ENCODE results near the gene CDKN2B-AS1.

Gene CDKN2B-AS1

DNA sequence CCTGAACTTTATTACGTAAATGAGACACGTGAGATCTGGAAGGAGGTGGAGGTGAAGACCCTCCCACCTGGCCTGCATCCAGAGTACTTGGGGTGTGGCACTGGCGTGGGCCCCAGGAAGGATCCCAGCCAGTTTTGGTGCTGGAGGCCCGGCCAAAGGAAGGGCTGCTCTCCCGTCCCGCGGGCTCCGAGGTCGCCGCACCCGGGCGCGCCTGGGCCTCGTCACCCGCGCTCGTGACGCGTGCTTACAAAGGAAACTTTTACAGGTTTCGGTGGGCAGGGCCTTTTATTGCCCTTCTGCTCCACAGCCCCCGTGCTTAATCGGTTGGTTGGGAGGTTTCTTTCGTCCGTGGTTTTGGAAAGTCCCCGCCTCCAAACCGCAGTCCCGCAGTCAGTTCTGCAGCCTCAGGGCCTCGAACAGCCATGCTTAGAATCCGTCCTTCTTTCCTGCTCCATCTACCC lies 29.6 kb upstream of the CDKN2B-AS1 start:
- peaks cover 10% of the 10 kb centered on the region for H3K27me3 ChIP-seq (ENCODE audit: control insufficient read depth, insufficient read depth, low read length)
- H3K79me2 ChIP-seq = no peaks in the 10 kb centered on the region
- H3K4me2 ChIP-seq (ENCODE audit: low read length) = peak overlapping the region; percentile 14
- peak overlapping the region; percentile 7 for H3K4me3 ChIP-seq (ENCODE audit: low read depth, low read length)
- no peak overlapping the region for H3K27ac ChIP-seq
- H3K9me3 ChIP-seq (ENCODE audit: control insufficient read depth, low read length) = no peaks in the 10 kb centered on the region
- H3K4me1 ChIP-seq = no peaks in the 10 kb centered on the region
- H3K36me3 ChIP-seq (ENCODE audit: control insufficient read depth, insufficient read depth, low read length) = no peaks in the 10 kb centered on the region
- no peak overlapping the region for H2AFZ ChIP-seq
- TF ChIP-seq, protein P1, sequence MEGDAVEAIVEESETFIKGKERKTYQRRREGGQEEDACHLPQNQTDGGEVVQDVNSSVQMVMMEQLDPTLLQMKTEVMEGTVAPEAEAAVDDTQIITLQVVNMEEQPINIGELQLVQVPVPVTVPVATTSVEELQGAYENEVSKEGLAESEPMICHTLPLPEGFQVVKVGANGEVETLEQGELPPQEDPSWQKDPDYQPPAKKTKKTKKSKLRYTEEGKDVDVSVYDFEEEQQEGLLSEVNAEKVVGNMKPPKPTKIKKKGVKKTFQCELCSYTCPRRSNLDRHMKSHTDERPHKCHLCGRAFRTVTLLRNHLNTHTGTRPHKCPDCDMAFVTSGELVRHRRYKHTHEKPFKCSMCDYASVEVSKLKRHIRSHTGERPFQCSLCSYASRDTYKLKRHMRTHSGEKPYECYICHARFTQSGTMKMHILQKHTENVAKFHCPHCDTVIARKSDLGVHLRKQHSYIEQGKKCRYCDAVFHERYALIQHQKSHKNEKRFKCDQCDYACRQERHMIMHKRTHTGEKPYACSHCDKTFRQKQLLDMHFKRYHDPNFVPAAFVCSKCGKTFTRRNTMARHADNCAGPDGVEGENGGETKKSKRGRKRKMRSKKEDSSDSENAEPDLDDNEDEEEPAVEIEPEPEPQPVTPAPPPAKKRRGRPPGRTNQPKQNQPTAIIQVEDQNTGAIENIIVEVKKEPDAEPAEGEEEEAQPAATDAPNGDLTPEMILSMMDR (IDR thresholded peaks at IDR 0.05) = no peak
- no peak overlapping the region for H3K9ac ChIP-seq

DNA sequence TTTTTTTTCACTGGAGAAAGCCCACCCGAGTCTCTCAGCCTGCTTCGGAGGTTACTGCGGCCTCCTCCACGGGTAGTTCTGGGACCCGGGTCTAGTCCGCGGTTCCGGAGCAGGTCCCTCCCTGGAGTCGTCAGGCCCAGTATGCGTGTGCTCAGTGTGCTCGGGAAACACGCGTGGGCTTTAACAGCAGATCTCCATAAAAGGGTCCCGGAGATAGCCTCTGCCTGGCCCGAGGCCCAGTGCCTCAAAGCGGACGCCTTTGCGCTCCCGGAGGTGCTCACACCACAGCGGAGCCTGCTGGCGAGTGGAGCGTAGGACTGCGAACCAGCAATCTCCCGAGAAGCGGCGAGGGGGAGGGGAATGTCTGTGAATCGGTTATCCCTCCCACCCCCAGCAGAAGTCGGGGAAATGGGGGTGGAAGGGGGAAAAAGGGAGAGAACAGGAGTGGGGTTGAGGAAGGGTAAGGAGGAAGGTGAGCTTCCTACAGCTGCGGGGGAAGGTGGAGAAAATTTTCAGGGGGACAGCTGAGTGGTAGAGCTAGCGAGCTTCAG lies 29.1 kb upstream of the CDKN2B-AS1 start:
- Histone ChIP-seq H3K4me3 (ENCODE audit: low read depth, low read length) (no peak overlapping the region), H2AFZ (no peak overlapping the region), H3K36me3 (ENCODE audit: control insufficient read depth, insufficient read depth, low read length) (no peaks in the 10 kb centered on the region), H3K9me3 (ENCODE audit: control insufficient read depth, low read length) (no peaks in the 10 kb centered on the region), H3K79me2 (no peaks in the 10 kb centered on the region), H3K4me2 (ENCODE audit: low read length) (no peak overlapping the region), H3K27me3 (ENCODE audit: control insufficient read depth, insufficient read depth, low read length) (peaks cover 12% of the 10 kb centered on the region), H3K4me1 (no peaks in the 10 kb centered on the region), H3K27ac (no peak overlapping the region), H3K9ac (no peak overlapping the region)
- TF ChIP-seq, protein P1 (IDR thresholded peaks at IDR 0.05) = no peak

DNA sequence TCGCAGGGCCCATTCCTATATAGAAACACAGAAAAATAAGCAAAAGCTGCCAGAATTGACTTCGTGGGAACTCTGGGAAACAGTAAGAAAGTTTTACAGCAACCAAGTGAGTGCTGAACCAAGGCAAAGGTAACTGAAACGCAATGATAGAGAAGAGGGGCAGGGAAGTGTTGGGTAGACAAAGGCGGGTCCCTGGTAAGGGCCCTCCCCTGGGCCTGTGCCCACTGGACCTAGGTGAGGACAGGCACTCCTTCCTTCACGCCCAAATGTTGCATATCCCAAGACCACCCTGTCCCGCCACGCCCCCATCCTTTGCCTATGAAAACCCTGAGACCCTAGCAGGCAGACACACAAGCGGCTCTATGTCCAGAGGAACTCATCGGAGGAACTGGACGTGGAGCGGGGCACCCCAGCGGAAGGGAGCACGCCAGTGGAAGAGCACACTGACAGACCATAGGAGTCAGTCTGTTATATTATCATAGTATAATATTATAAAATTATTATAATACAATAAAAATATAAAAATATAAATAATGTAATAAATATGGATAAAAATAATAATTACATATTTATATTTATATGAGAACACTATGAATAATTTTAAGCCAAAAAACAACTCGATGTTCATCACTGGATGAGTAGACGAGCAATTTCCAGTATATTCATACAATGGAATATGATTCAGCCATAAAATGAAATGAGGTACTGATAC lies 28.3 kb upstream of the CDKN2B-AS1 start:
- no peaks in the 10 kb centered on the region for H3K79me2 ChIP-seq
- no peak overlapping the region for H3K4me3 ChIP-seq (ENCODE audit: low read depth, low read length)
- no peak overlapping the region for H3K4me2 ChIP-seq (ENCODE audit: low read length)
- no peaks in the 10 kb centered on the region for H3K9me3 ChIP-seq (ENCODE audit: control insufficient read depth, low read length)
- no peak overlapping the region for H2AFZ ChIP-seq
- H3K27me3 ChIP-seq (ENCODE audit: control insufficient read depth, insufficient read depth, low read length) = peaks cover 19% of the 10 kb centered on the region
- H3K4me1 ChIP-seq = no peaks in the 10 kb centered on the region
- TF ChIP-seq, protein P1 (IDR thresholded peaks at IDR 0.05) = no peak
- no peak overlapping the region for H3K9ac ChIP-seq
- H3K27ac ChIP-seq = no peak overlapping the region
- H3K36me3 ChIP-seq (ENCODE audit: control insufficient read depth, insufficient read depth, low read length) = no peaks in the 10 kb centered on the region

DNA sequence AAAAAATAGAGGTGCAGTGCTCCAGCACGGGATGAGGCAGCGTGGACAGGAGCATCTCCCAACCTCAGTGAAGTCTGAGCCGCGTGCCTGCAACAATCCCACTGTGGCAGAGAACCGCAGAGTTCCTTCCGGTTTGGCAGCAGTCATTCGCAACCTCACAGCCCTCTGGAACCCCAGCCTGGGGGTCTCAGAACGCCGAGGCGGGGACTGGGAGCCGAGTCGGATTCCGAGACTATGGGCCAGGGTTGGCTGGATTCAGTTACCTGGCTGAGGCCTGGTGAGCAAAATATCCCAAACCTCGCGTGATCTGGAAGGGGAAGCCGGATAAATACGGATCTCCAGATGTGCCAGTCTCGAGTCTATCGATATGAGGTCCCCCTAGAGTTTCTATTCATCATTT lies 27.4 kb upstream of the CDKN2B-AS1 start:
- Histone ChIP-seq H2AFZ (no peak overlapping the region), H3K36me3 (ENCODE audit: control insufficient read depth, insufficient read depth, low read length) (no peaks in the 10 kb centered on the region), H3K9ac (no peak overlapping the region), H3K79me2 (no peaks in the 10 kb centered on the region), H3K4me3 (ENCODE audit: low read depth, low read length) (no peak overlapping the region), H3K27me3 (ENCODE audit: control insufficient read depth, insufficient read depth, low read length) (peaks cover 19% of the 10 kb centered on the region), H3K9me3 (ENCODE audit: control insufficient read depth, low read length) (no peaks in the 10 kb centered on the region), H3K4me2 (ENCODE audit: low read length) (no peak overlapping the region), H3K27ac (no peak overlapping the region), H3K4me1 (no peaks in the 10 kb centered on the region)
- TF ChIP-seq, protein P1 (IDR thresholded peaks at IDR 0.05) = no peak

DNA sequence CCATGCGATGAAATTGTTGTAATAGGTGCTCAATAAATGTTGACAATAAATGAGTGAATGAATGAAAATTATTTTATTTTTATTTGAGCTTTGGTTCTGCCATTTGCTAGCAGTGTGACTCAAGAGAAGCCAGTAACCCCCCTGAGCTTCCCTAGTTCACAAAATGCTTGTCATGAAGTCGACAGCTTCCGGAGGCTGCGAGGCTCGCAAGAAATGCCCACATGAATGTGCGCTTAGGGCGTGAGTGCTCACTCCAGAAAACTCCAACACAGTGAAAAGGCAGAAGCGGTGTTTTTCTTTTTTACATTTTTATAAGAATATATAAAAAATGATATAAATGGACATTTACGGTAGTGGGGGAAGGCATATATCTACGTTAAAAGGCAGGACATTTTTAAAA lies 26.9 kb upstream of the CDKN2B-AS1 start:
- no peaks in the 10 kb centered on the region for H3K4me1 ChIP-seq
- peaks cover 19% of the 10 kb centered on the region for H3K27me3 ChIP-seq (ENCODE audit: control insufficient read depth, insufficient read depth, low read length)
- H2AFZ ChIP-seq = no peak overlapping the region
- H3K79me2 ChIP-seq = no peaks in the 10 kb centered on the region
- H3K27ac ChIP-seq = no peak overlapping the region
- no peak overlapping the region for H3K9ac ChIP-seq
- no peak overlapping the region for H3K4me2 ChIP-seq (ENCODE audit: low read length)
- TF ChIP-seq, protein P1 (IDR thresholded peaks at IDR 0.05) = no peak
- H3K4me3 ChIP-seq (ENCODE audit: low read depth, low read length) = no peak overlapping the region
- H3K36me3 ChIP-seq (ENCODE audit: control insufficient read depth, insufficient read depth, low read length) = no peaks in the 10 kb centered on the region
- H3K9me3 ChIP-seq (ENCODE audit: control insufficient read depth, low read length) = no peaks in the 10 kb centered on the region

All from parathyroid adenoma (tissue), 2 donors.